Activated CD8-positive, alpha-beta memory T cell treated with anti-CD3 and anti-CD28 coated beads, Interleukin-2, amount 50 U/mL, for 1 hour (primary cell): ENCODE measurements around the gene SLX4.
"Not testable (repeated sequence)": the region's sequence is repeated elsewhere in the genome, so short reads cannot be mapped to it uniquely, and the experiment has no call there.

ENCODE experiments used
- DNase-seq: peaks from one replicate; pipeline ENCODE4 v3.0.0-alpha.2; 2020; ENCODE audit errors: extremely low read depth

Gene SLX4

GRCh38 chr16:3642397-3643094 lies 31.1 kb upstream of the SLX4 start:
- DNase-seq: no peak

- no peak for DNase-seq
Measured at GRCh38 chr16:3641801-3642396, 30.5 kb upstream of the SLX4 start.

- no peak for DNase-seq
Measured at GRCh38 chr16:3640632-3641501, 29.5 kb upstream of the SLX4 start.

- DNase-seq: no peak
Measured at GRCh38 chr16:3640207-3640606, 28.8 kb upstream of the SLX4 start.

GRCh38 chr16:3638916-3639644 lies 27.7 kb upstream of the SLX4 start:
- DNase-seq: no peak

GRCh38 chr16:3637371-3637923 lies 26.0 kb upstream of the SLX4 start:
- no peak for DNase-seq

GRCh38 chr16:3625911-3626732 lies 14.7 kb upstream of the SLX4 start:
- DNase-seq: no peak

GRCh38 chr16:3625331-3625730 lies 13.9 kb upstream of the SLX4 start:
- no peak for DNase-seq

GRCh38 chr16:3623642-3624041 lies 12.2 kb upstream of the SLX4 start:
- no peak for DNase-seq

- DNase-seq: no peak
Measured at GRCh38 chr16:3618769-3619141, 7.3 kb upstream of the SLX4 start.

GRCh38 chr16:3612510-3613466 lies 1.4 kb upstream of the SLX4 start:
- no peak for DNase-seq

GRCh38 chr16:3610698-3611145 lies 684 bp downstream of the SLX4 start:
- DNase-seq: no peak

- no peak for DNase-seq
Measured at GRCh38 chr16:3609895-3610697, 1.3 kb downstream of the SLX4 start.

GRCh38 chr16:3608976-3609375 lies 2.4 kb downstream of the SLX4 start:
- DNase-seq: not testable (repeated sequence)

GRCh38 chr16:3608069-3608468 lies 3.3 kb downstream of the SLX4 start:
- DNase-seq: no peak

GRCh38 chr16:3607634-3608033 lies 3.8 kb downstream of the SLX4 start:
- no peak for DNase-seq

GRCh38 chr16:3607161-3607560 lies 4.2 kb downstream of the SLX4 start:
- DNase-seq: no peak

- DNase-seq: no peak
Measured at GRCh38 chr16:3606441-3606840, 5.0 kb downstream of the SLX4 start.

- DNase-seq: no peak
Measured at GRCh38 chr16:3602320-3602653, 9.1 kb downstream of the SLX4 start.
